ENCODE measurements around the gene SPAM1.
"Not testable (repeated sequence)": the region's sequence is repeated elsewhere in the genome, so short reads cannot be mapped to it uniquely, and the experiment has no call there.

GRCh38 chr7:123894753-123895152 lies 30.3 kb upstream of the SPAM1 start:
- TF ChIP-seq CTCF, POLR2A, POLR2AphosphoS5, EP300 (IDR thresholded peaks at IDR 0.05): not testable (repeated sequence)

All from gastroesophageal sphincter (tissue), 3 donors.